HG03378 (cell line): ENCODE measurements around the gene SCAPER.
"Not testable (repeated sequence)": the region's sequence is repeated elsewhere in the genome, so short reads cannot be mapped to it uniquely, and the experiment has no call there.

Source experiments
- ATAC-seq: cut with Tn5 transposase; IDR thresholded peaks from one replicate; pipeline ENCODE4 v1.9.1; 2021; ENCODE audit warnings: mild to moderate bottlenecking, moderate library complexity; ENCODE audit not compliant: unreplicated experiment

The SCAPER gene

DNA sequence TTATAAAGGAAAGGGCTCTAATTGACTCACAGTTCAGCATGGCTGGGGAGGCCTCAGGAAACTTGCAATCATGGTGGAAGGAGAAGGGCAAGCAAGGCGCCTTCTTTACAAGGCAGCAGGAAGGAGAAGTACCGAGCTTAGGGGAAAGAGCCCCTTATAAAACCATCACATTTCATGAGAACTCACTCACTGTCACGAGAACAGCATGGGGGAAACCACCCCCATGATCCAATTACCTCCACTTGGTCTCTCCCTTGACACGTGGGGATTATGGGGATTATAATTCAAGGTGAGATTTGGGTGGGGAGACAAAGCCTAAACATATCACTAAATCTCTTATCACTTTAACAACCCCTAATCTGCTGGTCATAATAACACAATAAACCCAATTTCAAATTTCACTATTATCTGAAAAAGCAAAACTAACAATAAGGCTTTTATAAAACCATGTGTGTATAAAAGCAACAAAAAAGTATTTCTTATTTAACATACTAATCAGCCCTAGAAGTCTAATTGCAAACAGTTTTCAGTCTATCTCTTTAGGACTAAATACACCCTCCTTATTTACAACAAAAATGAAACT is 43.2 kb downstream of the SCAPER start:
- ATAC-seq: no peak

DNA sequence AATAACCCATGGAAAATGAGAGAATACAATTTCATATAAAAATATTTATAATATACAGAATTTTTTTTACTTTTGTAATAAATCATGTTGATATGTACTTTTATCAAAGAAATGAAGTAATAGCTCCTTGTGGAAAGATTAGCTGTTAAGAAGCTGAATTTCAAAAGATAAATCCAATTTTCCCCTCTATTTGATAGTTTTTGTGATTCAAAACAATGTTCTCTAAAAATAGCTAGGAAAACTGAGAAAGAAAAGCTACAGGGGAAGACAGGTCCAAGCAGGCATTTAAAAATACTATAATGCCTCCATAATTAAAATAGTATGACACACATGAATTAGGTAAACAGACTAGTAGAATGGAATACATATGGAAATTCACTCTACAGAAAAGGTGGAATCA is 44.9 kb downstream of the SCAPER start:
- ATAC-seq: no peak

GRCh38 chr15:76850367-76850766 is 54.8 kb downstream of the SCAPER start:
- ATAC-seq: not testable (repeated sequence)

DNA sequence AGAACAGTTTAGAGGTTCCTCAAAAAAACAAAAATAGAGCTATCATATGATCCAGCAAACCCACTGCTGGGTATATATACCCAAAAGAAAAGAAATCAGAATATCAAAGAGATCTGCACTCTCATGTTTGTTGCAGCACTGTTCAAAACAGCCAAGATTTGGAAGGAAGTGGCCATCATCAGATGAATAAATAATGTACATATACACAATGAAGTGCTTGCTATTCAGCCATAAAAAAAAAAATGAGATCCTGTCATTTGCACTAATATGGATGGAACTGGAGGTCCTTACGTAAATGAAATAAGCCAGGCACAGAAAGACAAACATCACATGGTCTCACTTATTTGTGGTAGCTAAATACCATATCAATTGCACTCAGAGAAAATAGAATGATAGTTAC is 58.4 kb downstream of the SCAPER start:
- no peak for ATAC-seq

GRCh38 chr15:76844096-76844495 is 61.0 kb downstream of the SCAPER start:
- ATAC-seq: no peak

DNA sequence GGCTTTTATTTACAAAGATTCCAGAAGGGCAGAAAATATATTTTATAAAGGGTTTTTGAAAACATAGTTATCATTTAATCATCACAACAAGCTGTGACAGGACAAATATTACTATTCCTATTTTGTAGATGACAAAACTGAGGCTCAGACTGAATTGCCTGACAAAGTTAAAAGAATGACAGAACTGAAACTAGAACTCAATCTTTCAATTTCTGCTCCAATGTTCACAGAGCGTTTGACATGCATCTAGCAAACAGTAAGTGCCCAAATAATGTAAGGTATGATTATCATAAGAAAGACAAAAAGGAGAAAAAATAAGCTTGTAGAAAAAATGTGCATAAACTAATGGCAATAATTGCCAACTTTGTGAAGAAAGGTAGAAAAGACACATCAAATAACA is 61.9 kb downstream of the SCAPER start:
- no peak for ATAC-seq

- no peak for ATAC-seq
Observed at GRCh38 chr15:76840830-76841460, 64.2 kb downstream of the SCAPER start.

DNA sequence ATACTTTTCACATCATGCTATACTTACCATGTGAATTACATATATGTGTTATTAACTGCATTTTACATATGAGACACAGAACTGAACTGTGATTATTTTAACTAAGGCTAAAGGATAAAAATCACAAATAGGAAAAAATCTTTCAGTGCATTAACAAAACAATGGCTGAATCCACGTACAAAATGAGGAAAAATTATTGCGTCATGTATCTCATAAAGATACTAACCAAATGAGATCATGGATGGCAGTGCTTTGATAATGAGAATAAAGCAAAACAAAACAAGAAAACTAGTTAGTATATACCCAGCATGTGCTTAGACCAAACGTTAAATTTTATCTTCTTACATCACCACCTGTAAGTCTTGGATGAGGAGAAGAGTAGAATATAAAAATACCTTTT is 66.0 kb downstream of the SCAPER start:
- ATAC-seq: no peak

GRCh38 chr15:76837474-76837873 is 67.7 kb downstream of the SCAPER start:
- no peak for ATAC-seq

- ATAC-seq: no peak
Observed at GRCh38 chr15:76829939-76830338, 75.2 kb downstream of the SCAPER start.

- ATAC-seq: no peak
Observed at GRCh38 chr15:76823890-76824289, 81.2 kb downstream of the SCAPER start.

DNA sequence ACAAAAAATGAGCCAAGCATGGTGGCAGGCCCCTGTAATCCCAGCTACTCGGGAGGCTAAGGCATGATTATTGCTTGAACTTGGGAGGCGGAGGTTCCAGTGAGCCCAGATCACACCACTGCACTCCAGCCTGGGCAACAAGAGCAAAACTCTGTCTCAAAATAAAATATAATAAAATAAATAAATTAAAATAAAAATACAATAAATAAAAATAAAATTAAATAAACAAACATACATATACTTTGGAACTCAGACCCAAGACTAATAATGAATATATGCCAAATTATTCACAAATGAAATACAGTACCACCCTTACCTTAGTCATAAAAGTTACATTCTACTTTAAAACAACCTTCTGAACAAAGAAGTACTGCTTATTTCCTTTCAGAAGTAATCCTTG is 81.8 kb downstream of the SCAPER start:
- no peak for ATAC-seq

GRCh38 chr15:76818926-76819325 is 86.2 kb downstream of the SCAPER start:
- not testable (repeated sequence) for ATAC-seq

DNA sequence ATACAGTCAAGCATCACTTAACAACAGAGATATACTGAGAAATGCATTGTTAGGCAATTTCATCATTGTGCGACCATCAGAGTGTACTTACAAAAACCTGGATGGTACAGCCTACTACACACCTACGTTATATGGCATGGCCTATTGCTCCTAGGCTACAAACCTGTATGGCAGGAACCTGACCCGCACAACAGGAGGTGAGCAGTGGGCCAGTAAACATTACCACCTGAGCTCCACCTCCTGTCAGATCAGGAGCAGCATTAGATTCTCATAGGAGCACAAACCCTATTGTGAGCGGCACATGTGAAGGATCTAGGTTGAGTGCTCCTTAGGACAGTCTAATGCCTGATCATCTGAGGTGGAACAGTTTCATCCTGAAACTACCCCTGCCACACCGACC is 89.7 kb downstream of the SCAPER start:
- no peak for ATAC-seq

DNA sequence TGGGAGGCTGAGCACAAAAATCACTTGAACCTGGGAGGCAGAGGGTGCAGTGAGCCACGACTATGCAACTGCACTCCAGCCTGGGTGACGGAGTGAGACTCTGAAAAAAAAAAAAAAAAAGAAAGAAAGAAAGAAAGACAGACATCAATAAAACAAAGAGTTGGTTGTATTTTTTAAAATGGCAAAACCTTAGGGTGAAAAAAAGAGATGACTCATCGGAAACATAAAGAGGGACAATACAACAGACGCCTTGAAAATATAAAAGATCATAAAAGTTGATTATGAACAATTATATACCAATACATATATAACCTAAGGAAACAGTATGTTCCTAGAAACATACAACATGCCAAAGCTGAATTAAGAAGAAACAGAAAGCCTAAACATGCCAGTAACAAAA is 92.8 kb downstream of the SCAPER start:
- no peak for ATAC-seq

DNA sequence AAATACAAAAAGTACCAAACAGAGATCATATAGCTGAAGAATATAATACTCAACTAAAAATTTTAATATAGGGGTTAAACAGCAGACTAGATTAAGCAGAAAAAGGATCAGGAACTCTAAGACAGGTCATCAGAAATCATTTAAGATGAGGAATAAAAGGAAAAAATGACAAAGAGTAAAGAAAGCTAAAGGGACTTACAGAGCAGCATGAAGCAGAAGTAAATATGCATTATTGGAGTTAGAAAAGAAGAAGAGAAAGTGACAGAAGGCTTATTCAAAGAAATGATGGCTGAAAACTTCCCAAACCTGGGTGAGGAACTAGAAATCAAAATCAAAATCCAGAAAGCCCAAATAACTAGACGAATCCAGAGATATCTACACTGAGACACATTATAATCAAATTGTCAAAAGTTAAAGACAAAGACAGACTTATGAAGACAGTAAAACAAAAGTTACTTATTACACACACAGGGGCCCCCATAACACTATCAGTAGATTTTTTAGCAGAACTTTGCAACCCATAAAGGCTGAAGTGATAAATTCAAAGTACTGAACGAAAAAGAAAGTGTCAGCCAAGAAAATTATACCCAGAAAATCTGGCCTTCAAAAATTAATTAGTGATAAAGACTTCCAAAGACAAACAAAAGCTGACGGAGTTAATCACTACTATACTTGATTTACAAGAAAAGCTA is 95.6 kb downstream of the SCAPER start:
- no peak for ATAC-seq

- no peak for ATAC-seq
Observed at GRCh38 chr15:76803049-76803571, 102.0 kb downstream of the SCAPER start.

DNA sequence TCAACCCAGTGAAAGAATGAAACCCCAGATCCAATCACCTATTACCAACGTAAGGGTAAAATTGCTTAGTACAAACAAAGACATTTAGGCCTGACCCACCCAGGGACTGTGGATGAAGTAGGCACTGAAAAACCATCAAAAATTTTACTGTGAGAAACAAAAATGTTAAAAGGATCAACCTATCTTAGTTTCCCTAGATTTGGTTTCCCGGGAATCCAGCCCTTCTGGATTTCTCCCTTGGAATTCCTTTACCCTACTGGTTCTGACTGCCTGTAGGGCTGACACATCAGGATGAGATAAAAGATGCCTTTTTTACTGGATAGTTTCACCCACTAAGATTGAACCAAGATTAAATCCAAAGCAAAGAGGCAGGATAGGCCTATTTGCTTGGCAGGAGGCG is 102.7 kb downstream of the SCAPER start:
- no peak for ATAC-seq

GRCh38 chr15:76799760-76800159 is 105.4 kb downstream of the SCAPER start:
- ATAC-seq: no peak

GRCh38 chr15:76795217-76795616 is 109.9 kb downstream of the SCAPER start:
- ATAC-seq: no peak

- ATAC-seq: no peak
Observed at GRCh38 chr15:76793162-76793561, 112.0 kb downstream of the SCAPER start.

DNA sequence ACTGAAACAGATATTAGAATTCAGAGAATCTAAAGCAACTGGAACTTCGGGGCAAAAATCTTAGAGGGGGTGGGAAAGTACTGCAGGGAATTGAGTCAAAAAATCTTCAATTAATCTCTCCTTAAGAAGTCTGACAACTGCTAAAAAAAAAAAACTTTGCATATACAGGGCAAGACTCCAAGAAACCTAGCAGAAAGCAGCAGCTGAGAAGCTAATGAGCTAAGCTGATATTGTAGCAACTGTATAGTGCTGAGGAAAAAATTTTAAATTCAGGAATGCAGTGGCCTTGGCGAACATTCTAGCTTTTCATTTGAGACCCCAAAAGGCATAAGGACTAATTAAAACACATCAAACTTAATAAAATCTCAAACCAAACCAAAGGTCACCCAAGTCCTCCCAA is 113.6 kb downstream of the SCAPER start:
- no peak for ATAC-seq
